COLO829 (cell line): ENCODE results near the gene ACKR3.

Experiments
- DNase-seq: peaks from one replicate; pipeline ENCODE4 v3.0.0; 2012; ENCODE audit warnings: low spot score

ACKR3 gene

DNA sequence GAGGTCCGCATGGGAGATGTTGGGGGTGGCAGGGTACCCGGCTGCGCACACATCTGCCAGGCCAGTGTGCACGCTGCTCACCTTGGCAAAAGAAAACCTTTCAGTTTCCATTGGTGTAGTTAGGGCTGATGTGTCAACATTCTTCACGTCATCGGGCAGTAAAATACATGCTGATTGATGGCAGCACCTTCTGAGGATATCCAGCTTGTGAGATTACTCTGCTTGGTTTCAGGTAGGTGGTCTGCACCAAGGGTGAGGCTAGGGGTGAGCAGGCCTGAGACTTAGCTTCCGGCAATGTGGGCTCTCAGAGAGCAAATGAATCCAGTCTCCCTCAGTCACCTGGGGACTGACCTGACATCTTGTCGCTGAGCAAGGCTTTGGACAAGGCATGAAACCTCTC is 19.3 kb upstream of the ACKR3 start:
- no peak for DNase-seq

DNA sequence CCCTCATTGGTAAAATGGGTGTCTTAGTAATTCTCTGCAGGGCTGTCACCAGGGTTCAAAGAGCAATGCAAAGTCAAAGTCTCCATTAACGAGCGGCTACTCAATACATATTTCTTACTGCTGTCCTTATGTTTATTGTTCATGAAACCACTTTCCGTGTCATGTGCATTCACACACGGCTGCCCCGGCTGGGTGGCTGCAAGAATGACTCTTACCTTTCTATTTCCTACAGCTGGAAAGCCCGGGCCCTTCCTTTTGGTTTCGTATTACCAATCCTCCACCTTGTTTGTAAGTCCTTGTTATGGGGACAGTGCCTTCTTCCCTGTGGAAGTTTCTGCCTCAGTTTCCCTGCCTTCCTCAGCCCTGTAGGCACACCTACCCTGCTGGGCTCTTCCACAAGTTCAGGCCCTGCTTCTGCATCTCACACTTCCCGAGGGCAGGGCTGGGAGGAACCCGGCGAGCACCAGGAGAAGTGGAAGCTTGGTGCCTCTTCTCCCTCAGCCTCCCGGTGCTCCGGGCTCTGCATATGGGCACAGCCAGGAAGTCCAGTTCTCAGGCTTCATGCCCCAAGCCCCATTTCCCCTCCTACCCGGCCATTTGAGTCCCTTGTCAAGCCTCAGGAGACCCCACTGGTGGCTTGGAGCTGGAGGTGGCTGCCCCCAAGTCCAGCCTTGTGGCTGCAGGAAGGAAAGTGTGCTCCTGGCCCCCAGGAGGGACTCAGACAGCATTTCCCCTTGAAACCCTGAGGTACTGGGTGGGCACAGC is 18.7 kb upstream of the ACKR3 start:
- no peak for DNase-seq

DNA sequence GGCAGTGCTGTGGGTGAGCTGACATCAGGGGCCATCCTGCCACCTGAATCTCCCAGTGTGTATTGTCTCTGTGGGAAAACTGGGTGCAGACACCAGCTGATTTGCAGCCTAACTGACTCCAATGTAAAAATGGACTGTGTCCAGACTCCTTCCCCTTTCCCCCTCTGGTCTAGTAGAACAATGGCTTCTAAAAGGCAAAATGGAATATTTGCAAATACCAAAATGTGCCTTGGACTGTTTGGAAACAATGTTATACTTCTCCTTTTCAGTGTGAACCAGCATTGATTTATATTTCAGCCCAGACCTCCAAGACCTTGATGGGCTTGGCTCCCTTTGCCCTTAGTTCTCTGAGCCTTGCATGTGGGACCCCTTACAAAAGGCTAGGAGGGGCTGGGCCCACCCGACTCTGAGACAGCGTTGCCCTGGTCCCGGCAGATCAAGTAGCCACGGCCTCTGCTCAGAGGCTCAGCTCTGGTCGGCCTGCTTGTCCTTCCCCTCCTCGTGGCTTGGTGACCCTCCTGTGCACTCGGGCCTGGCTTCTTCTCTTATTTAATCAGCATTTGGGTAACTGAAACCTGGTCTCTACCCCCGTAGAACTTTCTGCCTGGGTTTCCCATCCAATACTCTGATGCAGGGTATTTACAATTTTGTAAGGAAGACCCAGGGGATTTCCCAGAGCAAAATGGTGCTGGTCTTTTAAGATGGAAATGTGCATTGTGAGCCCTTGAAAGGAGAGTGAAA is 18.0 kb upstream of the ACKR3 start:
- DNase-seq = no peak

DNA sequence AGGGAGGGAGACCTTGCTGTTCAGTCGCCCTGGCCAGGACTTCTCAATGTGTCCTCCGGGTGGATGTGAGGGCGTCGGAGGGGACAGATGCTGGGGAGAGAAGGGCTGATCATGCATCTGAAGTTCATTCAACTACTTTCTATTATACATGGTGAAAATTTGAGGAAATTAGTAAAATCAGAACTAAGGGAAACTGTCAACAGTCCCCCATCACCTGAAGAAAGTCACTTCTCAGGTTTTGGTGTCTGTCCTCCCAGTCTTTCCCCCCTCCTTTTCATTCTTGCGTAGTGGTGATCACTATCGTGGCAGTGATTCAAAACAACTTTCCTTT is 17.4 kb upstream of the ACKR3 start:
- no peak for DNase-seq

DNA sequence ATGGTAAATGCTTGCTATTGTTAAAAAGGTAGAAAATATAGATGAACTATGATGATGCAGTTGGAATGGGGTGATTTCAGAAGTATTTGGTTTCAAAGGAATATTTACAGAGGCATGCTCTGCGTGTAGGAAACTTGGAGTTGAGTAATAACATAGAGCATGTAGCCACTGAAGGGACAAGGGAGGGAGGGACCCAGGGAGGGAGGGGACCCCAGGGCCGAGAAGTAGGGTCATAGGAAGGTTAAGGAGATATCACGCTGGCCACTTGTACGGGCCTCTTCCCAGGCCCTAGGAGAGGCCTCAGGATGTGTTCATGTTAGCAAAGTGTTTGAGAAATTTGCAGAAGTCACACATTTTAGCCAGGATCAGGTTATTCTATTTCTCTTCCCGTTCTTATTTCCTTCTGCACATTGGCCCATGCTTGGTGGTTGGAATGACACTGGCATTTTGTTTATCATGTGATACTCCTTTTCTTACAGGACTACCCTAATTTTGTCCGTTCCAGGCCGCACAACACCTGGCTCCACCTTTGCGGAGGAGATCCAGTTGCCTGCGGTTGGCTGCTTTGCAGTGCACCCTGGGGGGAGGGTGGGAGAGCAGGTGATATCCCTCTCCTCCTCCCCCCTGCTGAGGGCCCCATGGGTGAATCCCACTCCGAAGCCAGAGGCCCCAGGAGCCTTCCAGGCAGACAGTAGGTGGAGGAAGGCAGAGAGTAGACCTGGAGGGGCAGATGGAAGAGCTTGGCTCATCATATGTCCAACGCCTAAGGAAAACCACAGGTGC is 16.9 kb upstream of the ACKR3 start:
- no peak for DNase-seq

DNA sequence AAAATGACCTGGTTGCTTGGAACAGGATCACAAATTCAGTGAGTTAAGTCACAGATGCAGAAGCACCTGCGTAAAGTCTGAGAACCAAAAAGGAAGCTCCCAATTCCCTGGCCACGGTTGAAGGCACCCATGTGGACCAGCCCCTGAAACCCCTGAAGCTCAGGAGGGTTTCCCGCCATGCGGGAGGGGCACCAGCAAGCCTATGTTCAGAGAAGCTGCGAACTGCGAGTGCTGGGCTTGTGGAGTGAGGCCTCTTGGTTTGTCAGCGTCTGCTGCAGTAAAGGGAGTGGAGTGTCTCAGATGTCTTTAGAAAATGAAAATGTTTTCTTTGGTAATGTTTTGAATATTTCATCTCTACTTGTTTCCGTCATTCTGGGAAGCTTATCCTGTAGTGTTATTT is 16.1 kb upstream of the ACKR3 start:
- no peak for DNase-seq

DNA sequence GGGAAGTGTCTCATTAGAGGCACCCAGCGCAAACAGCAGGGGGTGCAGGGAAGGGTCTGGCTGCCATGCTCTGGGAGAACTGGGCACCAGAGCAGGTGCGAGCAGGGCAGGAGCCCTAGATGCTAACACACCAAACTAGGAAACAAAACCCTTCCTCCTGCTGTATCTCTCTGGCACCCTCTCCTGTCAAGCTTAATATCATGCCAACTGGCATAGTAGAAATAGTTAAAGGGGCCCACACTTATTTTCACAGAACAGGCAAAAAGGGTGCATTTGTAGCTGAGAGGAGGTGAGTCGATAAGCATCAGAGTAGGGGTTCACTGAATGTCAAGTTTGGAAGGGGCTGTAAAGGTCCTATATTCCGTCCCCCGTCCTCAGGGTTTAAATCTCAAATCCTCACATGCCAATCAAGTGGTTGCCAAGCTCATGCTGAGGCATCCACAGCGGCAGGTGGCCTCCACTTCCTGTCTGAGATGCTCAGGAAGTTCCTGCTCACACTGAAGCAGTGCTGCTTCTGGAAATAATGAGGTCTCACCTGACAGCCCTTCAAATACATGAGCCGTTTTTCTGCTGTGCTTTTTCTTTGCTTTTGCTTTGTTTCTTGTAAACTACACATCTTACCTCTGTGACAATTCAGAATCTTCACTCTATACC is 14.9 kb upstream of the ACKR3 start:
- no peak for DNase-seq

DNA sequence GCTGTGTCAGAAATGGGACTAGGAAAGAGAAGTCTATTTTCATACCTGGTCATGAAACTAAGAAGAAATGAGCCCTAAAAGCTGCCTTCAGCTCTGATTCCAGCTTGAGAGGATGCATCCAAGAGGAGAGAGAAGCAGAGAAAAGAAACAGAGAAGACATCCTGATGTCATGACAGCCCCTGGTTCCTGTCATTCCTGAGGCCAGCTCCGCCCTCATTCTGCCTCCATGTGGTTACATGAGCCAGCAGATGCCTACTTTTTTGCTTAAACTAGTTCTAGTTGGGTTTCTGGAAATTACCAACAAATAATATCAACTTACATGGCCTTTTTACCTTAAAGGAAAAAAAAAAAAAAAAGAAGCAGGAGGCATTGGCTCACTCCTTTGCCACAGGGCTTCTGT is 14.1 kb upstream of the ACKR3 start:
- no peak for DNase-seq

DNA sequence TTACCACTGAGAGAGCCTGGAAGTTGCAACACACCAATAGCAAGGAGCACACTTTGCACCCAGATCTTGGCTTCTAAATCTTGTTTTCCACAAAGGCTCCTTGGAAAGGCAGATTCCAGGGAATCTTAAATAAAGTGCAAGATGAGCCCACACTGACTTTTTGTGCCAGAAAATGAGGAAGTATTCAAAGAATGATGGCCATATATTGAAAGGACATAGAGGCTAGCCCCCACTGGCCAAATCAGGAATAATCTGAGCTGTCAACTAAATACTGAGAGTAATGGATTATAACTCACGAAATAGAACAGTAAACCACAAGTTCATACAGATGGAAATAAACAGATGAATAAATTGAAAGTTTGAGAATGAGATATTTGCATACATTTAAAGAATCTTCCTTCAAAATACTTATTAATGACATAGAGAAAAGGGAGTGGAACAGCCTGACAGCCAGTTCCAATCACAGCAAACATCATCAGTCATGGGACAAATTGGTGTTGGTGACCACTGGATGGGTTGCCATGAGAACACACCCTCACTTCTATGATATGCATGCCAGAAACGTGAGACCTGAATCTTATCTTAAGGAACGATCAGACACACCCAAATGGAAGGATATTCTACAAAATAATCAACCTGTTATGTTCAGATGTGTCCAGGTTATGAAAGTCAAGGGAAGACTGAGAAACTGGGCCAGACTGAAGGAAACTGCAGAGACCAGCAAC is 12.2 kb upstream of the ACKR3 start:
- no peak for DNase-seq

DNA sequence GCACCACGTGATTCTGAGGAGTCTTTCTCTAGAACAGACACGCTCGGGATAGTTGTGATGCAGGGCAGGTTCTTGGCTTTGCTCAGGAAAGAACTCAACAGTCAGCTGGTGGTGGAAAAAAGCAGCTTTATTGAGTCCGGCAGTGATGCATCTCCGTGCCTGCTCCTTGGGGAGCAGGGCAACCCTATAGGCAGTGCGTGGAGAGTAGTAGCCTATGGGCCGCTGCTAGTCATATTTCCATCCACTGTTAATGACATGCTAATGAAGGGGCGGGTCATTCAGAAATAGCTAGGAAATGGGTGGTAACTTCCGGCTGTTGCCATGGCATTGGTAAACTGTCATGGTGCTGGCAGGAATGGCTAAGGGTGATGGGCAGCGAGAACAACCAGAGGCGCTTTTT is 11.6 kb upstream of the ACKR3 start:
- DNase-seq = no peak

DNA sequence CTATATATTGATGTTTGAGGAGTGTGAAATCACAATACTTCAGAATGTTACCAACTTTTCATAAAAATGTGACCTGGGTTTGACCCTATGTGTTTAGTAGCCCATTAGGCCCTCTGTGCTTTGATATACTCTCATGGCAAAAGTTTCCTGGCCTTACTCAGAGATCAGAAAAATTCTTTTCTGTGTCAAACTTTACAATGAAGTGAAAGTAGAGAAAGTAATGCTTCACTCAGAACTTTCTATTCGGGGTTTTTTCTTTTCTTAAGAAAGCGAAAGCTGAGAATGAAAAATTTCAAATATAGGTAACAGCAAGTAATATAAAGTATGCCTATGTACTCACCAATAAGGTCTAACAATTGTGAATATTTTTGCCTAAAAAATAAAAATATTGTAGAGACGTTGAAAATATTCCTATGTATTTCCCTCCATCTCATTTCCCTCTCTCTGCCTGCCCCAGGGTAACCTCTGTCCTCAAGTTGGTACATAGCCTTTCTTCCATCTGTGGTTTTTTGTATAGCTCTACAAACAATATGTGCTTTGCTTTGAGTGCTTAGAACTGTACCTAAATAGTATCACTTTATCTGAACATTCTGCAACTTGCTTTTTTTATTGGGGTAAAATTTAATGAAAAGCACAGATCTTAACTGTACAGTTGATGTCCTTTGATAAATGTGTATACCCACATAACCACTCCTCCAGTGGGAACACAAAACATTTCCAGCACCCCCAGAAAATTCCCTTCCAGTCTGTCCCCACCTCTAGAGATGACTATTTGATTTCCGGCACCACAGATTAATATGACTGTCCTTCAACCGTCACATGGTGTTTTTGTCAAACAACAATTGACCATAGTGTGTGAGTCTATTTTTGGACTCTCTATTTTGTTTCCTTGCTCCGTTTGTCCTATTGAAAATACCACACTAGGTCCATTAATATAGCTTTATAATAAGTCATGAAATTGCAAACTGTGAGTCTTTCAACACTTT is 10.3 kb upstream of the ACKR3 start:
- DNase-seq = no peak

DNA sequence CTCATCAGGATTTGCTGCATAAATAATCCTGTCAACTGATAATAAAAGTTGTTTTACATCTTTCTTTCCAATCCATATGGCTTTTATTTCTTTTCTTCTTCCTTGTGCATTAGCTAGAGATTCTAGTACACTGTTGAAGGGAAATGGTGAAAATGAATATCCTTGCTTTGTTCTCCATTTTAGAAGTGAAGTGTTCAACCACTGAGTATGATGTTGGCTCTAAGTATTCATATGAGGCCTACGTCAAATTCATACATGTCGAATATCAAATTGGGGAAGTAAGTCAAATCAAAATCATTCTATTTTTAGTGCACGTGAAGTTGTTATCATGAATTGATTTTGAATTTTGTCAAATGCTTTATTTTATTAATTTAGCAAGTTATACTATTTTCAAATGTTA is 7.8 kb upstream of the ACKR3 start:
- DNase-seq = no peak

DNA sequence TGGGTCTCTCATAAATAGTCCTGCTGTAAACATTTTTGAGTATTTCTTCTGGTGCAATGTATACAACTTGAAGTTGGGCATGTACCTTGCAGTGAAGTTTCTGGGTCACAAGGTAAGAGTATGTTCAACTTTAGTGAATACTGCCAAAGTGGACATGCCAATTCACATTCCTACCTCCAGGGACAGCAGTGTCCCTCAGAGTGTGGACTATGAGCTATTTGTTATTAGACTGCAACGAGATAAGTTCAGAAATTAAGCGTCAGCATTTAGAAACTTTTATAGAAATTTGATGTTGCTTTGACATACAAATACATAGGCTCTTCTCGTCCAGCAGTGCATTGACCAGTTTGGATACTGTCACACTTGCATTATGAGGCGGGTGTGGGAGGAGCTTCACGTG is 7.2 kb upstream of the ACKR3 start:
- DNase-seq = peak; percentile 51

DNA sequence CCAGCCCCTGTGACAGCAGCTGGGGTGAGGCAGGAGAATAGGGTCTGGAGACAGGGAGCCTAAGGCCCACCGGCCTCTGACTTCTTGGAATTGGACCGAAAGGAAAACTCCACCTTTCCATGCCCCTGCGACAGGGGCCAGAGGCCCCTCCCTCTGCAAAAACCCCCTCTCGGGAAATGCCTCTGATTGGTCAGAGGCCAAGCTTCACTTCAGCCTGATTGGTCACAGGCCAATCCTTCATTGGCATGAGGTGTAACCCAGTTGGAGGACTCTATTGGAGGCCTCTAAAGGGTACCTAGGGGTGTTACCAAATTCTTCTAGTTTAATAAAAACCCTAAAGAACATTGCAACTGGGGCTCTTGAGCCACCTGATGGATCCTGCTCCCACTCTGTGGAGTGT is 5.7 kb upstream of the ACKR3 start:
- no peak for DNase-seq

DNA sequence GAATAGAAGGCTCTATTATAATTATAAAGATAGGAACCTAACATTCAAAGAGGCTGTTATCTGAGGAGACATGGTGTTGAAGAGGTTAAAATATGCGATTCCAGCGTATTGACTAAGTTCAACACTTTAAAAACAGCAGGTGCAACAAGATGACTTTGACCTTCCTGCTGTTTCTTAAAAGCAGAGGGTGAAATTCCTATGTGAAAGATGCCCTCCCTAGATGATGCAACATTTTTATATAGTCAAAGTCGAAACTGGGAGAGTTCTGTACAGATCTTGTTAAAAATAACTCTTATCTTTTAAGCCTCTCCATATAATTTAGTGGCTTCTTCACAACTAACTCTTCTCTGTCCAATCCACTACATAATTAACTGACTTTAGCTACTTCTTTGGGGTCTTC is 4.4 kb upstream of the ACKR3 start:
- DNase-seq = no peak

DNA sequence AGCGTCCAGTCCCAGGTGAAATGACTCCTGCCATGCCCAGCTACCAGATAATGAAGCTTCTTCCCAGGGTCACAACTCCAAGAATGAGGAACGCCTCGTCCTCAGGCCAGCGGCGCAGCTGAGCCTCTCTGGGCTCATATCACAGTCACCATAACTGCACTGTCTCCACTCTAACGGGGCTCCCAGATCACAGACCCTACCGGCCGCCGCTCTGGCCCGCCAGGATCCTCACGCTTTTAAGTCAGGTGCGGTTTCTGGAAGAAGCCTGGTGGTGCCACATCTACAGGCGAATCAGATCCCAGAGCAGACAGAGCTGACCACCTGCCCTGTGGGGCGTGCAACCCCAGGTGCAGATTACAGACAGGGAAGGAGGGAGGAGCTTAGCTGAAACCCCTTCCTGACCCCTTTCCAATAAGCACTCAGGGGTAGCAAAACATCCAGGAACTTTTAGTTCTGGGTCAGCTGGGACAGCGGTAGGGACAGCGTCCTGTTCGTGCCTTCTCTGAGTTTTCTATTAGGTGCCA is 3.7 kb upstream of the ACKR3 start:
- no peak for DNase-seq

DNA sequence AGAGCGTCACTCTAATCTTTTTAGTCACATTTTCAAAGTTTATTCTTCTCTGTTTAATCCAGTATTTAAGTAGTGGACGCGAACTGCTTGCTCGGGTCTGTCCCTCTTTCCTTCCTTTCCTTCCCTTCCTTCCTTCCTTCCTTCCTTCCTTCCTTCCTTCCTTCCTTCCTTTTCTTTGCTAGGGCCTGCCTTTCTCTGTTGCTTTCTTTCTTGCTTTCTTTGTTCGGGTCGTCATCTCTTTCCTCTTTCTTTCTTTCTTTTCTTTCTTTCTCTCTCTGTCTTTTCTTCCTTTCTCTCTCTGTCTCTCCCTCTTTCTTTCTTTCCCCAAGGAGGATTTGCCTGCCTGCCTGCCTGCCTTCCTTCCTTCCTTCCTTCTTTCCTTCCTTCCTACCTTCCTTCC is 3.0 kb upstream of the ACKR3 start:
- no peak for DNase-seq

DNA sequence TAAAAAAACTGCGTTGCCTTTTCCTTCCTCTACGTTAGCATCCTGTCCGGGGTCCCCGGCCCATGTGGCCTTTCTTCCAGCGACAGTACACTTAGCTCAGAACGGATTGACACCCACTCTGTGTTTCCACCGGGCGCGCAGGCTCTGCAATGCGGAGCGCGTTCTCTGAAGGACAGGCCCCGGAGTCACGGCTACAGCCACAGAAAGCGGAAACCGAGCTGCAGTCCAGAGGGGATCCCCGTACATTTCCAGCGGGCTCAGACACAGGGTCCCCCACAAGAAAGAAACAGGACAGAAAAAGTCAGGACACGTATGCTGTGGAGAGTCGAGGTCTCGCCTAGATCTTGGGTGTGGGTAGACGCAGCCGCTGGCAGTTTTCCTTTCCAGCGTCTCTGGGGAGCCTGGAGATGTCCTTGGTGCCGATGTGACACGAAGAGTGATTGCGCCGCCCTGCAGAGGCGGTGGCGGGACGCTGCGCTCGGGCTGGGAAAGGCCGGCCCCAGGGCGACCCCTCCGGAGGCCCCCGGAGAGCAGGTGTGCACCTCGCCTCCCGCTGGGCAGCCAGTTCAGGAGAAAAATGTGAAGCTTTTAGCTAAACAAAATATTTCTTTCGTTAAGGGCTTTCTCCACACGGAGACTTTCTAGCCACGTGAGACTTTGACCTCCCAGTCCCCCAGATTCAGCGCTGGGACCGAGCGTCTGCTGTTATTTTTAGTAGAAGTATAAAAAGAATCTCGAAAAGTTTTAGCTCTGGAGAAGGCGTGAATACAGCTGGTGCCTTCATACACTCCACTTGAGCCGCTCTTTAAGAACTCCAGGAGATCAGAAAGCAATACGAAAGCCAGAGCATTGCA is 1.3 kb upstream of the ACKR3 start:
- no peak for DNase-seq

DNA sequence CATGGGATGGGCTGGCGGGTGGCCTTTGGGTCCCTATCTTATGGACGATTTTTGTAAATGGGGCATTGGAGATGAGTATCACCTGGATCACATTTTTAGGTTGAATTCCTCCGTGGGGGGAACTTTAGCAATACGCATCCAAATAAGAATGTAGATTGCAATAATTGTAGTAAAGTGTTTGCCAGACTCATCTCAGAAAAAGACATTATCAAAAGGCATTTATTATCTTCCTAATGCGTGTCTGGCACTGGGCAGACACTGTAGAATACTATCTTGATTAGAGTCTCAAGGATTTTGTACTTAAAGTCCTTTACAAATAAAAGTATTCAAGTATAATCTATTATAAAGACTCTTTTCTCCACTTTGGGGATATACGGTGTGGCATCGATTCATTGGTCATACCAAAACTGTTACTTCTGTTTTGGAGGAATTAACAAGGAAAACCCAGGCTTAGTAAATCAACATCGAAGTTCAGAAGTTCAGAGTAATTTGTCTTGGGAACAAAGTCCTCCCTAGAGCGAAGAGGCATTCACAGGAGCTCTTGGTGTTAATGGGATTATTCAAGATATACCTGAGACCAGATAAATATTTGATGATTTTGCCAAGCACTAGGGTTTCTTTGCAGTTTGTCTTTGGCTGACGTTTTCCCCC is 578 bp upstream of the ACKR3 start:
- no peak for DNase-seq
